RWPE2 (cell line): Measurements from ENCODE around the gene GRID2.

ENCODE experiments used
- ATAC-seq: fragments of 200-7000 bp; cut with Tn5 transposase; 3 replicates; pipeline ENCODE4 v1.9.1; 2021; ENCODE audit warnings: low read depth
- DNase-seq: peaks from one replicate; pipeline ENCODE4 v3.0.0-alpha.2; 2020; ENCODE audit warnings: low spot score
- H3K27ac ChIP-seq: fragments of 450-650 bp; 2 replicates; pipeline ENCODE4 v1.5.1; 2017; ENCODE audit warnings: mild to moderate bottlenecking; ENCODE audit not compliant: poor library complexity, severe bottlenecking
- H3K27me3 ChIP-seq: fragments of 250-450 bp; sonication (Bioruptor Pico); 2 replicates; pipeline ENCODE4 v1.5.1; 2021; ENCODE audit warnings: mild to moderate bottlenecking, moderate library complexity; ENCODE audit not compliant: insufficient read depth, poor library complexity, severe bottlenecking
- H3K36me3 ChIP-seq: fragments of 250-450 bp; sonication (Bioruptor Pico); 2 replicates; pipeline ENCODE4 v1.5.1; 2020; ENCODE audit warnings: low read depth, mild to moderate bottlenecking, moderate library complexity
- H3K4me1 ChIP-seq: fragments of 250-450 bp; sonication (Bioruptor Pico); 2 replicates; pipeline ENCODE4 v1.5.1; 2021; ENCODE audit warnings: mild to moderate bottlenecking, moderate library complexity; ENCODE audit not compliant: insufficient read depth, poor library complexity, severe bottlenecking
- H3K4me3 ChIP-seq: fragments of 250-450 bp; sonication (Bioruptor Pico); 2 replicates; pipeline ENCODE4 v1.5.1; 2021; ENCODE audit warnings: mild to moderate bottlenecking, moderate library complexity; ENCODE audit not compliant: severe bottlenecking
- H3K9me3 ChIP-seq: fragments of 250-450 bp; sonication (Bioruptor Pico); 2 replicates; pipeline ENCODE4 v1.5.1; 2021; ENCODE audit warnings: mild to moderate bottlenecking, moderate library complexity; ENCODE audit not compliant: severe bottlenecking
- CTCF ChIP-seq: fragments of 450-650 bp; IDR thresholded peaks from one replicate; pipeline ENCODE4 v1.5.1; 2017; ENCODE audit warnings: mild to moderate bottlenecking, moderate library complexity; ENCODE audit not compliant: poor library complexity, severe bottlenecking

The GRID2 gene

GRCh38 chr4:93187466-93187865 is 883.7 kb downstream of the GRID2 start:
- ATAC-seq, result no peak

DNA sequence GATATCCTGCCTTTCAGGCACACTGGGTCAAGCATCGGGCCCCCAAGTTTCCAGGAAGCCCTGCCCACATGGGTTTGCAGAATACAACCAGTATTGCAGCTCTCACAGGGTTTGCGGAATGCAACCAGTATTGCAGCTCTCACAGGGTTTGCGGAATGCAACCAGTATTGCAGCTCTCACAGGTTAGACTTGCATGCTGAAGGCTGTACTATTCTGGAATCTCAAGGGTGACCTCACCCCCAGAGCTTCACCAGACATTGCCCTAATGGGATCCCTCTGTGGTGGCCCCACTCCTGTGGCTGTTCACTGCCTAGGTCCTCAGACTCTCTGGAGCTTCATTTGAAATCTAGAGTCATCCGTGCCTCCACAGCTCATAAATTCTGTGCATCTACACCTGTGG is 884.1 kb downstream of the GRID2 start:
- ATAC-seq (no peak), DNase-seq (no peak)
- H3K4me1 ChIP-seq, result peaks cover 12% of the 10 kb centered on the region
- no peak overlapping the region for H3K27ac ChIP-seq
- no peaks in the 10 kb centered on the region for H3K9me3 ChIP-seq
- H3K36me3 ChIP-seq, result no peaks in the 10 kb centered on the region
- H3K27me3 ChIP-seq, result no peaks in the 10 kb centered on the region
- H3K4me3 ChIP-seq, result no peak overlapping the region
- no peak for TF ChIP-seq CTCF

More at GRCh38 chr4:93187466-93187865, 883.7 kb downstream of the GRID2 start:
- Histone ChIP-seq H3K4me1 (peaks cover 15% of the 10 kb centered on the region), H3K36me3 (no peaks in the 10 kb centered on the region), H3K27ac (no peak overlapping the region), H3K27me3 (no peaks in the 10 kb centered on the region), H3K4me3 (no peak overlapping the region), H3K9me3 (no peaks in the 10 kb centered on the region)
- DNase-seq, result no peak
- TF ChIP-seq CTCF, result no peak

- Histone ChIP-seq H3K4me3 (no peak overlapping the region), H3K27me3 (no peaks in the 10 kb centered on the region), H3K9me3 (no peaks in the 10 kb centered on the region), H3K36me3 (no peaks in the 10 kb centered on the region), H3K27ac (no peak overlapping the region), H3K4me1 (no peaks in the 10 kb centered on the region)
- ATAC-seq, result peak; percentile 84
- no peak for DNase-seq
- TF ChIP-seq CTCF, result peak; percentile 75
Measured at GRCh38 chr4:93199492-93199891, 895.7 kb downstream of the GRID2 start.

DNA sequence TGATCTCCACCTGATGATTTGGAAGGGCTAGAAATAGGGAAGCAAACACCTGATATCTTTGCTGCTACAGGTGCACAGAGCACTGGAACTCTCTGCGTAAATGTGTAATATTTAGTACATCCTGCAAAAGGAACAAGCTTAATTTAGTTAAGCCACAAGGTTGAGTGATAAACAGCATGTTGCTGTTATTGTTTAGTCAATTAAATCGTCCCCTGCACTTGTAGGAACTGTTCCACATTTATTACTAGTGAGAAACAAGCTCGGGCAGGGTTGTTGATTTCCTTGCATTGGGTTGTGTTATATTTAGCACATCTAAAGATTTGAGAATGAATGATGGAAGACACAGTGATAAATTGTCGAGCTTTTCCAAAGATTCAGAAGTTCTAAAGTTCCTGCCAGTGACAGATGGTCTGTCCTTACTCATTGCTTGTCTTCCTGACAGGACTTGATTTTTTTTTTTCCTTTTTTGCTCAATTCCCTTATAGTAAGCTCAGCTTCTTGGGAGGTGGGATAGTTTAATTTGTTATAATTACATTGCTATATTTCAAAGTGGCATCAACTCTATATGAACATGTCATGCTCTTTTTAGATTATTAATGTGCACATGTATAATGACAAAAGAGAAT is 897.8 kb downstream of the GRID2 start:
- no peak overlapping the region for H3K27ac ChIP-seq
- no peak for DNase-seq
- H3K4me1 ChIP-seq, result no peaks in the 10 kb centered on the region
- no peaks in the 10 kb centered on the region for H3K27me3 ChIP-seq
- no peak overlapping the region for H3K4me3 ChIP-seq
- no peak for ATAC-seq
- TF ChIP-seq CTCF, result no peak
- H3K9me3 ChIP-seq, result no peaks in the 10 kb centered on the region
- no peaks in the 10 kb centered on the region for H3K36me3 ChIP-seq

DNA sequence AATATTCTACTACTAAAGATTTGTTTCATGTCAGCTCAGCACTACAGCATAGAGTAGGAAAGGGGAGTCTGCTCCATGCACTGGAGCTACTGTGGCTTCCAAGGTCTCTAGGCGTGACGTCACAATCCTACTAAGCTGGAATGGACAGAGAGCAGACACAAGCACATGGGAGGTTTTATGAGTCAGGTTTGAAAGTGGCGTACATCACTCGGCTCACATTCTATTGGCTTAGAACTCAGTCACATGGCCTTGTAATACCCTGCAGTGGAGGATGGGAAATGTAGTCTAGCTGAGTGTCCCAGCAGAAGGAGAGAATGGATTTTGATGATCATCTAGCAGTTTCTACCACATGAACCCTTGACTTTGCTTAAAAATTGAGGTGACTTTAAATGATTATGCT is 899.9 kb downstream of the GRID2 start:
- TF ChIP-seq CTCF, result no peak
- no peaks in the 10 kb centered on the region for H3K4me1 ChIP-seq
- DNase-seq, result no peak
- no peak for ATAC-seq
- no peaks in the 10 kb centered on the region for H3K9me3 ChIP-seq
- no peaks in the 10 kb centered on the region for H3K36me3 ChIP-seq
- H3K4me3 ChIP-seq, result no peak overlapping the region
- no peak overlapping the region for H3K27ac ChIP-seq
- no peaks in the 10 kb centered on the region for H3K27me3 ChIP-seq
